Endodermal cell (in vitro differentiated cells): Measurements from ENCODE around the gene GPC2. TPM values are rescaled to one million over a fixed set of nuclear protein-coding genes. Genes with fewer than 3 reads are reported as not detected.
"Not testable (repeated sequence)": the region's sequence is repeated elsewhere in the genome, so short reads cannot be mapped to it uniquely, and the experiment has no call there.

ENCODE experiments used
- DNase-seq: peaks from one replicate; pipeline ENCODE4 v3.0.0-alpha.2; 2017
- H3K27ac ChIP-seq: 2 replicates; pipeline ENCODE4 v1.5.1; 2013; ENCODE audit warnings: mild to moderate bottlenecking, low read depth, low read length, moderate library complexity
- H3K27me3 ChIP-seq: 2 replicates; pipeline ENCODE4 v1.6.1; 2013; ENCODE audit warnings: mild to moderate bottlenecking, low read length, moderate library complexity; ENCODE audit not compliant: insufficient read depth, control insufficient read depth, poor library complexity, severe bottlenecking
- H3K36me3 ChIP-seq: 2 replicates; pipeline ENCODE4 v1.7.0; 2013; ENCODE audit warnings: mild to moderate bottlenecking, low read length, moderate library complexity; ENCODE audit not compliant: control insufficient read depth, insufficient read depth
- H3K4me1 ChIP-seq: one replicate; pipeline ENCODE4 v1.7.0; 2013; ENCODE audit warnings: low read length; ENCODE audit not compliant: control insufficient read depth, insufficient read depth
- H3K4me3 ChIP-seq: 2 replicates; pipeline ENCODE4 v1.5.1; 2013; ENCODE audit warnings: mild to moderate bottlenecking, low read length, moderate library complexity
- H3K9ac ChIP-seq: 2 replicates; pipeline ENCODE4 v1.6.1; 2013; ENCODE audit warnings: mild to moderate bottlenecking, low read length, moderate library complexity; ENCODE audit not compliant: poor library complexity, severe bottlenecking; ENCODE audit errors: extremely low read depth
- H3K9me3 ChIP-seq: 2 replicates; pipeline ENCODE4 v1.6.1; 2013; ENCODE audit warnings: mild to moderate bottlenecking, low read length, moderate library complexity; ENCODE audit not compliant: control insufficient read depth
- H3K27ac Mint-ChIP-seq: 2 replicates; pipeline ENCODE4 v1.8.0; 2020; ENCODE audit warnings: mixed read lengths
- H3K27me3 Mint-ChIP-seq: 2 replicates; pipeline ENCODE4 v1.8.0; 2021; ENCODE audit warnings: mild to moderate bottlenecking, mixed read lengths; ENCODE audit not compliant: insufficient read depth
- H3K36me3 Mint-ChIP-seq: 2 replicates; pipeline ENCODE4 v1.8.0; 2020; ENCODE audit warnings: low read depth, mixed read lengths
- H3K4me1 Mint-ChIP-seq: 2 replicates; pipeline ENCODE4 v1.8.0; 2020; ENCODE audit warnings: mixed read lengths
- H3K4me3 Mint-ChIP-seq: 2 replicates; pipeline ENCODE4 v1.8.0; 2020; ENCODE audit warnings: mild to moderate bottlenecking, moderate library complexity, mixed read lengths
- H3K9me3 Mint-ChIP-seq: 2 replicates; pipeline ENCODE4 v1.8.0; 2020; ENCODE audit warnings: mild to moderate bottlenecking, mixed read lengths
- WGBS, 2 experiments: methylation state at CpG; one replicate each; pipeline versions ENCODE4 v1.1.5 to v1.1.7; 2013; ENCODE audit warnings: missing lambda C conversion rate in 2 of 2, mixed read lengths in 1 of 2; ENCODE audit not compliant: insufficient coverage in 1 of 2, insufficient read length in 1 of 2; 5-methylcytosine and 5-hydroxymethylcytosine counted together
- total RNA-seq, 2 donors: library from RNA; stranded (reverse); fragmentation: NEBNext Ultra II Directional in 1 of 2; extraction: Animal tissue kit (Norgen Biotek cat#: 25700) in 1 of 2; gene quantifications; 2 replicates in 1 of 2; 3 replicates in 1 of 2; pipeline ENCODE4 v1.2.1, GENCODE V29; 2021
- TF ChIP-seq, protein P1 (sequence below): fragments of 200-600 bp; sonication (generic); conservative IDR thresholded peaks from 2 replicates; pipeline ENCODE4 v1.5.0; 2021; ENCODE audit warnings: antibody characterized with exemption, mild to moderate bottlenecking

GPC2 gene
- total RNA-seq, 2 donors from 2014 or later: 39.3 to 56.1 TPM

DNA sequence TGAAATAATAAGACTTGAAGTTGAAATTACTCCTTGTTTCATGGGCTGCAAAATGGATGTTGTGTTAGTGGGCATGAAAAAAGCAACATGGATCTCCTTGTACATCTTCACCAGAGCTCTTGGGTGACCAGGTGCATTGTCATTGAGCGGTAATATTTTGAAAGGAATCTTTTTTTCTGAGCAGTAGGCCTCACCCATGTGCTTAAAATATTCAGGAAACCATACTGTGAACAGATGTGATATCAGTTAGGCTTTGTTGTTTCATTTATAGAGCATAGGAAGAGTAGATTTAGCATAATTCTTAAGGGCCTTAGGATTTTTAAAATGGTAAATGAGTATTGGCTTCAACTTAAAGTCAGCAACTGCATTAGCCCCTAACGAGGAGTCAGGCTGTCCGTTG is 15.8 kb upstream of the GPC2 start:
- H3K4me1 ChIP-seq: no peaks in the 10 kb centered on the region
- Mint-ChIP-seq H3K27me3 (peaks cover 38% of the 10 kb centered on the region), H3K4me1 (no peaks in the 10 kb centered on the region)

DNA sequence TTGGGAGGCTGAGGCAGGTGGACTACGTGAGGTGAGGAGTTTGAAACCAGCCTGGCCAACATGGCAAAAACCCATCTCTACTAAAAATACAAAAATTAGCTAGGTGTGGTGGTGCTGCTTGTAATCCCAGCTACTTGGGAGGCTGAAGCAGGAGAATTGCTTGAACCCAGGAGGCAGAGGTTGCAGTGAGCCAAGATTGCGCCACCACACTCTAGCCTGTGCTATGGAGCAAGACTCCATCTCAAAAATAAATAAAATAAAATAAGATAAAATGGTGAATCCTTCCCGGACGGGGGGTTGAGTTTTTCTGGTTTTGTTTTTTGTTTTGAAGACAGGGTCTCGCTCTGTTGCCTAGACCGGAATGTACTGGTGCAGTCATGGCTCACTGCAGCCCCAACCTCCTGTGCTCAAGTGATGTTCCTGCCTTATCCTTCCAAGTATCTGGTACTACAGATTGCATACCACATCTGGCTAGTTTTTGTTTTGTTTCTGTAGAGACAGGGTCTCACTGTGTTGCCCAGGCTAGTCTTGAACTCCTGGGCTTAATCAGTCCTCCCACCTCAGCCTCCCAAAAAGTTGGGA is 15.2 kb upstream of the GPC2 start:
- not testable (repeated sequence) for H3K9me3 Mint-ChIP-seq, H3K9me3 ChIP-seq, H3K27ac Mint-ChIP-seq, H3K36me3 ChIP-seq, H3K4me3 ChIP-seq, H3K27ac ChIP-seq, H3K4me1 Mint-ChIP-seq, H3K4me3 Mint-ChIP-seq, DNase-seq, H3K36me3 Mint-ChIP-seq, H3K27me3 ChIP-seq, H3K9ac ChIP-seq, H3K4me1 ChIP-seq
- H3K27me3 Mint-ChIP-seq: peaks cover 33% of the 10 kb centered on the region
- 90 to 96% methylated on average over 4 to 5 of the region's 6 CpGs for WGBS, 2 experiments

More for the DNA sequence above, 15.8 kb upstream of the GPC2 start:
- H3K27ac Mint-ChIP-seq: no peak overlapping the region
- no peak for DNase-seq
- no peaks in the 10 kb centered on the region for H3K36me3 Mint-ChIP-seq
- no peaks in the 10 kb centered on the region for H3K9me3 ChIP-seq
- WGBS, 2 experiments: 70 to 80% methylated on average over 2 to 3 of the region's 3 CpGs
- H3K9me3 Mint-ChIP-seq: no peaks in the 10 kb centered on the region
- H3K27ac ChIP-seq: no peak overlapping the region
- peaks cover 5% of the 10 kb centered on the region for H3K27me3 ChIP-seq
- no peak overlapping the region for H3K9ac ChIP-seq
- no peak overlapping the region for H3K4me3 Mint-ChIP-seq
- TF ChIP-seq, protein P1, sequence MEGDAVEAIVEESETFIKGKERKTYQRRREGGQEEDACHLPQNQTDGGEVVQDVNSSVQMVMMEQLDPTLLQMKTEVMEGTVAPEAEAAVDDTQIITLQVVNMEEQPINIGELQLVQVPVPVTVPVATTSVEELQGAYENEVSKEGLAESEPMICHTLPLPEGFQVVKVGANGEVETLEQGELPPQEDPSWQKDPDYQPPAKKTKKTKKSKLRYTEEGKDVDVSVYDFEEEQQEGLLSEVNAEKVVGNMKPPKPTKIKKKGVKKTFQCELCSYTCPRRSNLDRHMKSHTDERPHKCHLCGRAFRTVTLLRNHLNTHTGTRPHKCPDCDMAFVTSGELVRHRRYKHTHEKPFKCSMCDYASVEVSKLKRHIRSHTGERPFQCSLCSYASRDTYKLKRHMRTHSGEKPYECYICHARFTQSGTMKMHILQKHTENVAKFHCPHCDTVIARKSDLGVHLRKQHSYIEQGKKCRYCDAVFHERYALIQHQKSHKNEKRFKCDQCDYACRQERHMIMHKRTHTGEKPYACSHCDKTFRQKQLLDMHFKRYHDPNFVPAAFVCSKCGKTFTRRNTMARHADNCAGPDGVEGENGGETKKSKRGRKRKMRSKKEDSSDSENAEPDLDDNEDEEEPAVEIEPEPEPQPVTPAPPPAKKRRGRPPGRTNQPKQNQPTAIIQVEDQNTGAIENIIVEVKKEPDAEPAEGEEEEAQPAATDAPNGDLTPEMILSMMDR: no peak
- H3K4me3 ChIP-seq: no peak overlapping the region
- no peaks in the 10 kb centered on the region for H3K36me3 ChIP-seq

DNA sequence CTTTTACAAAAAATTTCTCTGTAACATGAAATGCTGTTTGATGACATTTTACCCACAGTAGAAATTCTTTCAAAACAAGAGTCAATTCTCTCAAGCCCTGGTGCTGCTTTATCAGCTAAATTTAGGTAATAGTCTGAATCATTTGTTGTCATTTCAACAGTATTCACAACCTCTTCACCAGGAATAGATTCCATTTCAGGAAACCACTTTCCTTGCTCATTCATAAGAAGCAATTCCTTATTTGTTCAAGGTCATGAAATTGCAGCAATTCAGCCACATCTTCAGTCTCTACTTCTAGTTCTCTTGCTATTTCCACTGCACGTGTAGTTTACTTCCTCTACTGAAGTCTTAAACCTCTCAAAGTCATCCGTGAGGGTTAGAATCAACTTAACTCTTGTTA is 14.6 kb upstream of the GPC2 start:
- Mint-ChIP-seq H3K36me3 (no peaks in the 10 kb centered on the region), H3K9me3 (no peaks in the 10 kb centered on the region), H3K27ac (no peak overlapping the region), H3K4me1 (no peaks in the 10 kb centered on the region), H3K27me3 (peaks cover 32% of the 10 kb centered on the region), H3K4me3 (no peak overlapping the region)
- Histone ChIP-seq H3K27ac (no peak overlapping the region), H3K4me3 (no peak overlapping the region), H3K4me1 (no peaks in the 10 kb centered on the region), H3K9me3 (no peaks in the 10 kb centered on the region), H3K9ac (no peak overlapping the region), H3K27me3 (no peaks in the 10 kb centered on the region), H3K36me3 (no peaks in the 10 kb centered on the region)
- 95 to 96% methylated on average over 2 of the region's 2 CpGs for WGBS, 2 experiments
- no peak for DNase-seq
- TF ChIP-seq, protein P1: no peak
